Stimulated activated CD8-positive, alpha-beta memory T cell treated with anti-CD3 and anti-CD28 coated beads, Interleukin-15, amount 100 ng/mL, for 1 hour (primary cell): Measurements from ENCODE around the gene JMJD6.
A peak's percentile ranks its signal among the peaks of the same experiment; 100 is the strongest.

Experiments
- DNase-seq: peaks from one replicate; pipeline ENCODE4 v3.0.0-alpha.2; 2020; ENCODE audit warnings: low read depth

Gene JMJD6

GRCh38 chr17:76678330-76678729, 48.1 kb downstream of the JMJD6 start:
- DNase-seq = no peak

GRCh38 chr17:76677406-76677805, 49.0 kb downstream of the JMJD6 start:
- DNase-seq = no peak

- DNase-seq = no peak
Observed at GRCh38 chr17:76676629-76677028, 49.8 kb downstream of the JMJD6 start.

GRCh38 chr17:76675648-76676047, 50.8 kb downstream of the JMJD6 start:
- DNase-seq = no peak

GRCh38 chr17:76674600-76674999, 51.8 kb downstream of the JMJD6 start:
- DNase-seq = no peak

- DNase-seq = no peak
Observed at GRCh38 chr17:76673729-76674128, 52.7 kb downstream of the JMJD6 start.

GRCh38 chr17:76672892-76673291, 53.5 kb downstream of the JMJD6 start:
- no peak for DNase-seq

- DNase-seq = no peak
Observed at GRCh38 chr17:76672270-76672851, 54.0 kb downstream of the JMJD6 start.

- no peak for DNase-seq
Observed at GRCh38 chr17:76671912-76672262, 54.5 kb downstream of the JMJD6 start.

GRCh38 chr17:76671123-76671911, 55.1 kb downstream of the JMJD6 start:
- peak; percentile 98 for DNase-seq

GRCh38 chr17:76670718-76671122, 55.7 kb downstream of the JMJD6 start:
- no peak for DNase-seq

- DNase-seq = no peak
Observed at GRCh38 chr17:76670020-76670717, 56.2 kb downstream of the JMJD6 start.
